ENCODE measurements around the gene BANF2. TPM values are rescaled to one million over a fixed set of nuclear protein-coding genes. Genes with fewer than 3 reads are reported as not detected.

The BANF2 gene
- total and polyA plus RNA-seq, 10 of the 15 experiments (the other 5 are each of a cell fraction or from before 2014, with no cell fraction given), result not detected

GRCh38 chr20:17714597-17714996, 14.8 kb downstream of the BANF2 start:
- in situ Hi-C loops (cut with MboI), result no loop called here
- SMC1A ChIA-PET (ENCODE audit: uncharacterized antibody, unreplicated experiment), result no interaction called here
- Histone ChIP-seq H3K36me3 (ENCODE audit: control insufficient read depth in 2 of 2, insufficient read depth in 2 of 2, low read length in 1 of 2) (no peaks in the 10 kb centered on the region), H3K27me3 (replicated peaks in 1 of 2; ENCODE audit: control insufficient read depth in 2 of 2, insufficient read depth in 2 of 2, low read length in 1 of 2) (no peaks in the 10 kb centered on the region; a peak in 2 of 4 replicates), H3K4me3 (no peak overlapping the region), H4K20me1 (ENCODE audit: control insufficient read depth, insufficient read depth) (no peaks in the 10 kb centered on the region), H3K27ac (ENCODE audit: control insufficient read depth, insufficient read depth) (no peak overlapping the region), H3K4me2 (ENCODE audit: control insufficient read depth, insufficient read depth) (no peak overlapping the region), H3K9ac (ENCODE audit: control insufficient read depth, insufficient read depth, low read length) (no peak overlapping the region), H3K4me1 (ENCODE audit: control insufficient read depth, insufficient read depth, low read length) (no peaks in the 10 kb centered on the region), H3K79me2 (ENCODE audit: control insufficient read depth, insufficient read depth, low read length) (no peaks in the 10 kb centered on the region), H2AFZ (ENCODE audit: control insufficient read depth, low read depth, low read length) (no peak overlapping the region), H3K9me3 (replicated peaks; ENCODE audit: control insufficient read depth, insufficient read depth, low read length) (no peaks in the 10 kb centered on the region)
- TF ChIP-seq CREM (IDR thresholded peaks at IDR 0.05; ENCODE audit: low read depth) (no peak), TARDBP (IDR thresholded peaks at IDR 0.05; ENCODE audit: borderline replicate concordance) (no peak), ZBTB33 (IDR thresholded peaks at IDR 0.05) (no peak), PBX3 (IDR thresholded peaks at IDR 0.05; ENCODE audit: insufficient replicate concordance, low read depth, low read length) (no peak), MTA2 (IDR thresholded peaks at IDR 0.05; ENCODE audit: low read depth) (no peak), HDAC6 (IDR thresholded peaks at IDR 0.05; ENCODE audit: unreplicated experiment) (no peak), NFXL1 (IDR thresholded peaks at IDR 0.05; ENCODE audit: borderline replicate concordance) (no peak), CUX1 (IDR thresholded peaks at IDR 0.05; ENCODE audit: insufficient replicate concordance, low read depth, low read length) (no peak), SUZ12 (IDR thresholded peaks at IDR 0.05; ENCODE audit: unreplicated experiment) (no peak), ASH2L (IDR thresholded peaks at IDR 0.05; ENCODE audit: borderline replicate concordance, low read depth) (no peak), TCF12 (IDR thresholded peaks at IDR 0.05; ENCODE audit: low read depth, low read length) (no peak), LARP7 (IDR thresholded peaks at IDR 0.05) (no peak), ZNF217 (IDR thresholded peaks at IDR 0.05) (no peak), BRCA1 (IDR thresholded peaks at IDR 0.05; ENCODE audit: low read depth, low read length) (no peak), TAF1 (IDR thresholded peaks at IDR 0.05; ENCODE audit: borderline replicate concordance, low read depth, low read length) (no peak), NFYB (IDR thresholded peaks at IDR 0.05; ENCODE audit: insufficient read depth, low read depth, low read length) (no peak)
- CTCF ChIA-PET, result interaction anchor here (0.9 to 1.5 kb wide), 2 partner anchors 8 to 225 kb away, joined by 3 to 4 read pairs; no protein-coding TSS in a partner anchor
- no peak for DNase-seq (ENCODE audit: low read depth, low spot score)
- POLR2A ChIA-PET, result interaction anchor here (0.6 kb wide), 1 partner anchor 168 kb away, joined by 4 read pairs; no protein-coding TSS in a partner anchor
- no peak for ATAC-seq
- intact Hi-C loops (cut with micrococcal nuclease; ENCODE audit: unreplicated experiment), result no loop called here
- no TSS peak for BruUV-seq (replicated peaks)
- WGBS (ENCODE audit: insufficient coverage, insufficient replicate concordance, low lambda C conversion rate, missing lambda C conversion rate), result 4% methylated on average over 1 of the region's 1 CpG
- FAIRE-seq, result no peak
- RAD21 ChIA-PET (ENCODE audit: unreplicated experiment), result no interaction called here
